HG03442 (cell line): ENCODE measurements around the gene PRR36.

Source experiments
- ATAC-seq: cut with Tn5 transposase; IDR thresholded peaks from one replicate; pipeline ENCODE4 v1.9.1; 2021; ENCODE audit warnings: mild to moderate bottlenecking, moderate library complexity; ENCODE audit not compliant: unreplicated experiment

Gene PRR36

DNA sequence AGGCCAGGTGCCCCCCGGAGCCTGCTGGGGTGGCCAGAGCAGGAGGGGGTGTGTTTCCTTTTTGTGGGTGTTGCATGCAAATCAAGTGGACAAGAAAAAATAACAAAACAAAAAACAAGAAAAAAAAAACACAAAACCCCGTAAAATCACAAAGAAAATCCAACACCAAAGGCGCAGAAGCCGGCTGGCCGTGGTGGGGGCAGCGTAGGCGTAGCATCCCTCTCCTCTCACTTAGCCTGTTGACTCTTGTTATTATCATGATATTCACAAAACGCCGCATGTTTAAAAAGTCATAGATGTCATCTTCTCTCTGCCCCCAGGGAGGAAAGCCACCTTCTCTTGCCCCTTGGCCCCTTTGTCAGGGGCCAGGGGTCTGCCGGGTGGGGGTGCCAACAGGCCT, 39.5 kb upstream of the PRR36 start:
- no peak for ATAC-seq

- ATAC-seq = no peak
These were observed 38.7 kb upstream of the PRR36 start for GRCh38 chr19:7912697-7913564.

GRCh38 chr19:7912144-7912696, 38.0 kb upstream of the PRR36 start:
- no peak for ATAC-seq

GRCh38 chr19:7911508-7912143, 37.4 kb upstream of the PRR36 start:
- ATAC-seq = no peak

DNA sequence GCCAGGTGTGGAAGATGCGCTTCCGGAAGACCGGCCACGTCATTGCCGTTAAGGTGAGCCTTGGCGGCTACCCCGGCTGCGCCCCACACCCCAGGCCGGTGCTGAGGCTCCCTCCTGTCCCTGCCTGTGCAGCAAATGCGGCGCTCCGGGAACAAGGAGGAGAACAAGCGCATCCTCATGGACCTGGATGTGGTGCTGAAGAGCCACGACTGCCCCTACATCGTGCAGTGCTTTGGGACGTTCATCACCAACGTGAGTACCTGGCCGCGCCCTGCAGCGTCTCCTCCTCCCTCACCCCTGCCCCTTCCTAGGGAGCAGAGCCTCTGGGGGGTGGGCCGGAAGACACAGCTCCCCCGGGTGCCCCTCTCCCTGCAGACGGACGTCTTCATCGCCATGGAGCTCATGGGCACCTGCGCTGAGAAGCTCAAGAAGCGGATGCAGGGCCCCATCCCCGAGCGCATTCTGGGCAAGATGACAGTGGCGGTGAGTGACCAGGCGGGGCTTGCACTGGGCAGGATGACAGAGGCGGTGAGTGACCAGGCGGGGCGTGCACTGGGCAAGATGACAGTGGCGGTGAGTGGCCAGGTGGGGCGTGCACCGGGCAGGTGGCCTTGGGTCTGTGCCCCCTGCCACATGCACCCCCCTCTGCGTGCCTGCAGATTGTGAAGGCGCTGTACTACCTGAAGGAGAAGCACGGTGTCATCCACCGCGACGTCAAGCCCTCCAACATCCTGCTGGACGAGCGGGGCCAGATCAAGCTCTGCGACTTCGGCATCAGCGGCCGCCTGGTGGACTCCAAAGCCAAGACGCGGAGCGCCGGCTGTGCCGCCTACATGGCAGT, 36.4 kb upstream of the PRR36 start:
- ATAC-seq = no peak

DNA sequence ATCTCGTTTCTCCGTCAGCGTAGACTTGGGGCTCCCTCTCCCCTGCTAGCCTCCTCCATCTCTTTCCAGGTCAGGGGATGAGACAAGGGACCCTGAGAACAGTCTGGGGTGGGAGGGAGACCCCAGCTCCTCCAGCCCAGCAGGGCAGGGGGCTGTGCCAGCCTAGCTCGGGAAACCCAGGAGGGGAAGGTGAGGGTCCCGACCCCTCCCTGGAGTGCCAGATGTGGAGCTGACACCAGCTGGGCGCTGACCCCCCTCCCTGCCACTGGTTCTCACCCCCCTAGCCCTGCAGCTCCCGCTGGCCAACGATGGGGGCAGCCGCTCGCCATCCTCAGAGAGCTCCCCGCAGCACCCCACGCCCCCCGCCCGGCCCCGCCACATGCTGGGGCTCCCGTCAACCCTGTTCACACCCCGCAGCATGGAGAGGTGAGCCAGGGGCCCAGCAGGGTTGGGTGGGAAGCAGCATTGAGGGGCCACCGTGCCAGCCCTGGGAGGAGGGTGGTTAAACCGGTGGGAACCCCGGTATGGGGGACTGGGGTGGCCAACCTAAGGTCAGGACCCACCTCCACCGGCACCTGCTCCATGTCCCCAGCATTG, 35.4 kb upstream of the PRR36 start:
- no peak for ATAC-seq

DNA sequence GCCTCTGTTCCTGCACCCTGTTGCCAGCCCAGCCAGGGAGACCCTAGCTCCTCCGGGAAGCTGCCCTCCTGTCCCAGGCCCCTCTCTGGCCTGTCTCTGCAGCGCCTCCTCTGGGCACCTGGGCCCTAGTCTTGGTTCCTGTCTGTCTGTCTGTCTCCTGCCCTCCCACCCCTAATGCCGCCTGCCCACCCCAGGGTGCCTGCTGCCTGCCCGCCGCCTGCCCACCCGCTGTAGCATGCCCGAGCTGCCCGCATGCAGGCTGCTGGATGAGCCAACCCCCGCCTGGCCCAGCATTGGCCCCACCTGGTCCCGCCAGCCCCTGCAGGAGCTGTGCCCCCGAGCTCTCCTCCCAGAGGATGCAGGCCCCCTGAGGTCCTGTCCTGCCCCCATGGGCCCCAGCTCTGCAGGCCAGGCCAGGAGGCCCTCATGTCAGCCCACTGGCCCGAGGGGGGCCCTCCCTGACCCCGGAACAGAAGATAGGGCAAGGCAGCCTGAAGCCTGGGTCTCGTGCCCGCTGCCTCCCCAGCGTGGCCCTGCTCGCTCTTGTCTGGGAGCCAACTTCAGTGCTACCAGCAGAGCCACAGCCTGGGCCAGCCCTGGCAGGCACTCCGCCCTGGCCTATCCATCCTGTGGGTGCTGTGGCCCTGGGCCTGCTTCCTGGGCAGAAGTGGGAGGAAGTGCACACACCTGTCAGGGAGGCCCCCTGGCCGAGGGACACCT, 34.7 kb upstream of the PRR36 start:
- no peak for ATAC-seq

DNA sequence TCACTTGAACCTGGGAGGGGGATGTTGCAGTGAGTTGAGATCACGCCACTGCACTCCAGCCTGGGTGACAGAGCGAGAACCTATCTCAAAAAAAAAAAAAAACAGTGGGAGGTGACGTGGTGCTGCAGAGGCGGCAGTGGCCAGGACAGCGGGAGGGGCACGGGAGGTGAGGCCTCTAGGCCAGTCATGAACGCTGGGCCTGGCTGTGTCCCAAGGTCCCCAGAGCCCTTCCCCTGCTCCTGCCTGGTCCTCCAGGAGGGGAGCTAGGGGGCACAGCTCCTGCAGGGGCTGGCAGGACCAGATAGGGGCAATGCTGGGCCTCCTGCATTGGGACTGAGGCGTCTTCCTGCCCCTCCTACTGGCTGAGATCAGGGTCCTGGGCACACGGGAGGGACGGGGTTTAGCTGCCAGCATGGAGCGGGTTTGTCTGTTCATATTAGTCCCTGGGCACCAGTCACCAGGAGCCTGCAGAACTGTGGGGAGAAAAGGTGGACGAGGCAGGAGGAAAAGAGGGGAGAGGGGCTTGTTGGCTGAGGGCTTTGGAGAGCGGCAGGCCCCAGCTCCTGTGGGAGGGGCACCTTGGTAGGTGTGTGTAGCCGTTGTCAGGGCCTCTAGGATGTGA, 34.0 kb upstream of the PRR36 start:
- no peak for ATAC-seq

- no peak for ATAC-seq
These were observed 33.4 kb upstream of the PRR36 start for GRCh38 chr19:7907544-7907943.

DNA sequence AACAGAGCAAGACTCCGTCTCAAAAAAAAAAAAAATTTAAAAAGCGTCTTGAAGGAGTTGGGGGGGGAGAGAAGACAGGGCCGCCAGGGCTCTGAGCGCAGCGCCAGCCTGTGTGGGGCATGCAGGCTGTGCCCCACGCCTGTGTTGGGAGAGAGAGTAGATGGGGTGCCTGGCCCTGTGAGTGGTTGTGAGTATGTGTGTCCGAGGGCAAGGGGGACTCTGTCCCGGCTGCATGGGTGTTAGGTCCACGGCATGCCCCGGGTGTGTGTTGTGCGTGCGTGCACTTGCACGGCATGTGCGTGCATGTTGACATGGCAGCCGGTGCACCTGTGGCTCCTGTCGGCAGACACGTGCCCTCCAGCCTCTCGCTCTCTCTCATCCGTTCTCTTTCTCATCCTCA, 32.9 kb upstream of the PRR36 start:
- no peak for ATAC-seq

DNA sequence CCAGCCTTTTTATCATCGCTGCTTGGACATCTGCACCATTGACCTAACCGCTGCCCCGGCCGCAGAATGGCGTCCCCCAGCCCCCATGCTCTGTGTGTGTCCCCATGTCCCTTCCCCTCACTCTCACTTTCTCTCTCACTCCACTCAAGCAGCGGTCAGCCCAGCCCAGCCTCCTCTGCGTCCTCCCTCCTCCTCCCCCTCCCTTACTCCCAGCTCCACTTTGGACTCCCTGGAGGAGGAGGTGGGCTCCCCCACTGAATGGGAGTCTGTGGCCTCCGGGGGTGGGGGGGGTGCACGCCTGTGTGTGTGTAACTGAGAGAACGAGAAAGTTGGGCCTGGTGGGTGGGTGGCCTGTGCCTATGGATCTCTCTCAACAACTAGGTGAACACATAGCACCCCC, 31.7 kb upstream of the PRR36 start:
- no peak for ATAC-seq

DNA sequence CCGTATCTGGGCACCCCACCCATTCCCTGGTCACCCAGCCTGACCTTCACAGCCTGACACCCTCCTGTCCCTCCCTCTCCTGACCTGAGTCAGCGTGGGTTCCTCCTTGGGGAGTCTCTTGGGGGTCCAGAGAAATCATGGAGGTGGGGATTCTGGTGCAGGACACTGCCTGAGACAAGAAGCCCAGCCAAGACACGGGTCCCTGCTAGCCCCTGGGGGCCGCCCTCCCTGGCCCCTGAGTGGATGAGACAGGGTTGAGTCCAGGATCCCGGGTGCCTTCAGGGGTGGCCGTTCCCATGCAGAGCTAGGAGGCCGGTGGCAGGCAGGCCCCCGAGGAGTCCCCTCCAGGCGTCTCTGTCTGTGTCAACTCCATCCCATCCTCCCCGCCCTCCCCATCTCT, 31.1 kb upstream of the PRR36 start:
- no peak for ATAC-seq

GRCh38 chr19:7904074-7905020, 30.2 kb upstream of the PRR36 start:
- peak; percentile 30 for ATAC-seq

DNA sequence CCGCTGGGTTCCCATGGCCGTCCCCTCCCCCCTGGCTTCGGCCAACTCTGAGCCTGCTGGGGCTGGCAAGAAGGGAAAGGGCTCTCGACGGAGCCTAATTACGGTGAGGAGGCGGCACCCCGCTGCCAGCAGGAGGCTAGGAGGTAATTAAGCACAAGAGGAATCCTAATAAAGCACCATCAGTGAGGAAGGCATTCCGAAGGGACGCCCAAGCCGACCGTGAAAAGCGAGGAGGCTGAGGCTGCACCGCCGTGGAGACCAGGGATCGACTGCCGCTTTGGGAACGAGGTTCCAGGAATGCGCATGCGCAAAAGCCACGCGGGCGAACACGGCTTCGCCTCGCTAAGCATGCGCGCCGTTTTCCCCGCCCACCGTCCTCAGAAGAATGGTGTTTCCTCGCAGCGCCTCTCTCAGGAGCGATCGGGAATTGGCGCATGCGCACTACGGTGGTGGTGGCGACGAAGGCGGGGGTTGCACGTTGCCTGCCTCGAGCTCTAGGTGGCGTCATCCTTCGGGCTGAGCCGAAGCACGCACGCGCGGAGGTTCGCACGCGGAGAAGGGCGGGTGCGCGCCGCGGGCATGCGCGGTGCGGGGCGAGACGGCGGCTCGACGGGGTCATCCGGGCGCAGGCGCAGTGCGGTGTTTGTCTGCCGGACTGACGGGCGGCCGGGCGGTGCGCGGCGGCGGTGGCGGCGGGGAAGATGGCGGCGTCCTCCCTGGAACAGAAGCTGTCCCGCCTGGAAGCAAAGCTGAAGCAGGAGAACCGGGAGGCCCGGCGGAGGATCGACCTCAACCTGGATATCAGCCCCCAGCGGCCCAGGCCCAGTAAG, 29.3 kb upstream of the PRR36 start, which contains the start of gene MAP2K7:
Gene MAP2K7, plus strand, starts transcription at position 634 of the 830 bp plus-strand sequence. Its CDS starts 68 bp downstream, at position 702.
- ATAC-seq = peak; percentile 79

- ATAC-seq = no peak
These were observed 28.6 kb upstream of the PRR36 start for GRCh38 chr19:7902796-7903243.

- ATAC-seq = no peak
These were observed 27.1 kb upstream of the PRR36 start for GRCh38 chr19:7901337-7901736.

DNA sequence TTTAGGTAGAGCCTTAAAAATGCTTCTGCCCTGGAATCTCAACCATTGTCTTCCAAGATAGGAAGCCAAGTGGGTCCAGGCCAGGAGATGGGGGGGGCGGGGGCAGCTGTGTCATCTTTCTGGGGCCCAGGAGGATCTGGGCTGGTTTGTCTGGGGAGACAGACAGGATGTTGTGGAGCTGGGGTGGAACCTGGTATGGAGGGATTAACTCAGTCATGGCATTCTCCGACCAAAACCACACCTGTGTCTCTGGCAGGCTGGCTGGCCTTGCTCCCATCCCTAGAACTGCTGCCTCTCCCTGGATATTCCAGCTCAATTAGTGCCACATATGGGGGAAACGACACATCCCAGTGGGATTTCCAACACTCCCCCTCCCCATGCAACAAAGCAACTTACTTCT, 26.7 kb upstream of the PRR36 start:
- ATAC-seq = no peak
